ENCODE data around the gene FOXL3.

FOXL3 gene

DNA sequence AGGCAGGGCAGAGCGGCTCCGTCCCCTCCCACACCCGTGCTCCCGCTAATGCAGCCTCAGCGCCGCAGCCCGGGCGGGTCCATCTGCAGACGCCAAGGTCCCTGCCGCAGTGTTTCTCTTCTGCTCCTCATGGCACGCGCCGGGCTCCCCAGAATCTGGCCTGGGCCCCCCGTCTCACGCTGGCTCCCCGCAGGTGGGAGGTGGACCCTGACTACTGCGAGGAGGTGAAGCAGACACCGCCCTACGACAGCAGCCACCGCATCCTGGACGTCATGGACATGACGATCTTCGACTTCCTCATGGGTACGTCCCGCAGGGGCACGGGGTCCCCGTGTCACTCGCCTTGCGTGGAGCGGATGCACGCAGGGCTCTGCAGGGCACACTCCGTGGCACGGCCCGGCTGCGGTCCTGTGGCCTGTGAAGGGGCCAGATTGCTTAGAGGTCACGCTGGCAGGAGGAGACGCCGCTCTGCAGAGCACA is 33.5 kb upstream of the FOXL3 start:
- H3K27ac ChIP-seq = no peak overlapping the region
- TF ChIP-seq ZFX (IDR thresholded peaks at IDR 0.05; ENCODE audit: borderline replicate concordance) (no peak), CTCF (IDR thresholded peaks at IDR 0.05) (no peak)

DNA sequence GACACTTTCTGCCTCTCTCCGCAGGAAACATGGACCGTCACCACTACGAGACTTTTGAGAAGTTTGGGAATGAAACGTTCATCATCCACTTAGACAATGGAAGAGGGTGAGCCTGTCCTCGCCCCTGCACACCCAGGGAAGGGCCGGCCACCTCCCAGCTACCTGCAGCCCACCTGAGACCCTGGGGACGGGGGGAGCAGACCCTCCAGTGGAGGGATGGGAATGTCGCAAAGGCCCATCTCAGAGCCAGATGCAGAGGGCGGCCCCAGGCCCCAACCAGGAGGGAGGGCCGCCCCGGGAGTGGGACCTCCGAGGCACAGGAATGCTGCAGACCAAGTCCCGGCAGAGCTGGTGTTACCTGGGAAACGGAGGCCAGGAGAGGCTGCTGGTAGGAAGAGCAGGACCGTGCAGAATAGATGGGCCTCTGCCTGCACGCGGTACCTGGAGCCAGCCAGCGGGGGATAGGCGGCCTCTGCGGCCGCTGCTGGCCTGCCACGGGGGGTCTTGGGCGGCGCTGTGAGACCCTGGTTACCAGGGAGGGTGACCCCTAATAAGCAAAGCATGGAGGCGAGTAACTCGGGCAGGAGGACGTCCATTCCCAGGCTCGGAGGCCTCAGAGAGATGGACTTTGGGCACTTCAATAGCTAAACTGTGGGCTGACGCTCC is 32.9 kb upstream of the FOXL3 start:
- H3K27ac ChIP-seq = no peak overlapping the region
- TF ChIP-seq CTCF (IDR thresholded peaks at IDR 0.05) (no peak), ZFX (IDR thresholded peaks at IDR 0.05; ENCODE audit: borderline replicate concordance) (no peak)

- H3K27ac ChIP-seq = no peak overlapping the region
- TF ChIP-seq ZFX (IDR thresholded peaks at IDR 0.05; ENCODE audit: borderline replicate concordance) (no peak), CTCF (IDR thresholded peaks at IDR 0.05) (no peak)
Observed at GRCh38 chr7:257647-257992, 32.4 kb upstream of the FOXL3 start.

GRCh38 chr7:258476-259190 is 31.3 kb upstream of the FOXL3 start:
- no peak overlapping the region for H3K27ac ChIP-seq
- TF ChIP-seq ZFX (IDR thresholded peaks at IDR 0.05; ENCODE audit: borderline replicate concordance) = no peak
- no peak for TF ChIP-seq CTCF (IDR thresholded peaks at IDR 0.05)

DNA sequence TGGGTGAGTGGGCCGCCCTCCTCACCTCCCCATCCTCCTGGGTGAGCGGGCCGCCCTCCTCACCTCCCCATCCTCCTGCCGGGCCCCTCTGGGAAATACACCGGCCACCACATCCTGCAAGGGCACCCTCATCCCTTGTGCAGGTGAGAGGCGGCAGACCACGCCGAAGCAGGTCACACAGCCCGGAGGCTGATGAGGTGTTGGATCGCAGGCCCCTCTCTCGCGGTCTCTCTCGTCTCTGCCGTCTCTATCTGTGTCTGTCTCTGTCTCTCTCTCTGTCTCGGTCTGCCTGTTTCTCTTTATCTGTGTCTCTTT is 30.8 kb upstream of the FOXL3 start:
- no peak for TF ChIP-seq ZFX (IDR thresholded peaks at IDR 0.05; ENCODE audit: borderline replicate concordance)
- TF ChIP-seq CTCF (IDR thresholded peaks at IDR 0.05) = no peak

DNA sequence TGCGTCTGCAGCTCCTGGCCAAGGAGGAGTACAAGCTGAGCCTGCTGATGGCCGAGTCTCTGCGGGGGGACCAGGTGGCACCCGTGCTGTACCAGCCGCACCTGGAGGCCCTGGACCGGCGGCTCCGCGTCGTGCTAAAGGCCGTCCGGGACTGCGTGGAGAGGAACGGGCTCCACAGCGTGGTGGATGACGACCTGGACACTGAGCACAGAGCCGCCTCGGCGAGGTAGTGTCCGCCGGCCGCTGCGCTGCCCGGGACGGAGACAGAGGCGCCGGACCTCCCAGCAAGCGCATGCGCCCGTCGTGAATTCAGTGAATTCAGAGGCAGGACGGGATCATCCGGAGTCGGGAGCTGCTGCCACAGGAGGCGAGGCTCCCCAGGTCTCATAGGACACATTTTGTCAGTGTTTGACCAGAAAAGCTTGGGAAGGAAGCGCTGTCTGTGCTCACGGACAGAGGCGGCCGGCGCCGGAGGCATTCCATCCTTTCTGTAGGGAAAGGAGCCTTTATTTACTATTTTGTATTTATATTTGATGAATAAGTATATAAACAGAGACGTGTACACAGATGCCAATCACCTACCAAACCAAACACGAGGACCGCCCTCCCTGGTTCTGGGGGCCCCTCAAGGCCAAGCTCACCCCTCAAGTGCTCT is 30.1 kb upstream of the FOXL3 start:
- TF ChIP-seq ZFX (IDR thresholded peaks at IDR 0.05; ENCODE audit: borderline replicate concordance) (no peak), CTCF (IDR thresholded peaks at IDR 0.05) (no peak)
- H3K27ac ChIP-seq = no peak overlapping the region

More for the DNA sequence above, 30.8 kb upstream of the FOXL3 start:
- H3K27ac ChIP-seq = no peak overlapping the region
